GM19468 (cell line): Measurements from ENCODE around the gene FOXN3.
A peak's percentile ranks its signal among the peaks of the same experiment; 100 is the strongest.

Source experiments
- ATAC-seq: cut with Tn5 transposase; IDR thresholded peaks from one replicate; pipeline ENCODE4 v1.9.1; 2021; ENCODE audit warnings: mild to moderate bottlenecking, moderate library complexity, moderate number of reproducible peaks; ENCODE audit not compliant: unreplicated experiment; ENCODE audit errors: extremely low read depth

FOXN3 gene

GRCh38 chr14:89342049-89342448, 75.0 kb downstream of the FOXN3 start:
- ATAC-seq: no peak

GRCh38 chr14:89340200-89341181, 76.5 kb downstream of the FOXN3 start:
- no peak for ATAC-seq

DNA sequence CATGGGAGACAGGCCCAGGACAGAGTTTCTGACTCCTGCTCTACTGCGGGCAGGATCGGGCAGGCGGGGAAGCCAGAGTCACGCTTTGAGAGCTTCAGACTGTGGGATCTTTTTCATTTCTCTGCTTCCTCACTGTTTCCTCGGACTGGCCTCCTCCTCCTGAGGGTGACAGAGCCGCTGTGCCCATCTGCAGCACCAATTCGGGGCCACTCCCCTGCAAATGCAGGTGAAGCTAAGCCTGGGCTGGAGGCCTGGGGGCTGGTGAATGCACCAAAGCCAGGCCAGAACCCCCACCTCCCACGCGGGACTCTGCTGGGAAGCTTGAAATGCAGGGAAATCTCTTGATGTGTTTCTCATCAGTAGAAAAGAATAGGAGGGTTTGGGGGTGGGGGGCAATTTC, 77.5 kb downstream of the FOXN3 start:
- ATAC-seq: no peak

DNA sequence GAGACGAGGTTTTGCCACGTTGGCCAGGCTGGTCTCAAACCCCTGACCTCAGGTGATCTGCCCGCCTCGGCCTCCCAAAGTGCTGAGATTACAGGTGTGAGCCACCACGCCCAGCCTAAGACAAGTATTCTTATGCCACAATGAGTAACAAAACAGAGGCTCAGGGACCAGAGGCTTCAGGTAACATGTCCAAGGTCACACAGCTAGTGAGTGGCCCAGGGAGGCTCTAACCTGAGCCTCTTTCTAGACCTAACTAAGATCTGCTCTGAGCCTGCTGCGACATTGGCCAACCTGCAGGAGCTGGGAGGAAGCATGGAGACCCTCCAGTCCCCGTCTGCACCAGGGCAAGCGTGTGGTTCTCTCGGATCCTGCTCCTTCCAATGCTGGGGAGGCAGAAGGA, 77.9 kb downstream of the FOXN3 start:
- no peak for ATAC-seq

DNA sequence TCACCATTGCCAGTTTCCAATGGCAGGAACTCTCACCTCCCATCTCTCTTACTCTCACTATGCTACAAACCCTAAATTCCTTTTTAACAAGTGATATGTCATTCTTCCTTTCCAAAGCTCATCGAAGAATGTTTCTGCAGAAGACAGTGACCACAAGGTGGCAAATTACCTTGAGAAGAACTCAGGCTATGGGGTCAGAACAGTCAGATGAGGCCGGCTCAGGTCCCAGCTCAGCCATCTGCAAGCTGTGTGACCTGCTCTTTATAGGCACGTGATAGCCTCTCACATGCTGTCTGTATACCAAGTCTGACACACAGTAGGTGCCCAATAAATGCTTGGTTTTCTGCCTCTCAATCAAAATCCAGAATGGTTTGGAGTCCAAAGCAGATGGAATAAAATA, 80.7 kb downstream of the FOXN3 start:
- ATAC-seq: no peak

GRCh38 chr14:89332031-89332430, 85.0 kb downstream of the FOXN3 start:
- ATAC-seq: no peak

- ATAC-seq: peak; percentile 71
These were observed 85.6 kb downstream of the FOXN3 start for GRCh38 chr14:89331398-89331797.

DNA sequence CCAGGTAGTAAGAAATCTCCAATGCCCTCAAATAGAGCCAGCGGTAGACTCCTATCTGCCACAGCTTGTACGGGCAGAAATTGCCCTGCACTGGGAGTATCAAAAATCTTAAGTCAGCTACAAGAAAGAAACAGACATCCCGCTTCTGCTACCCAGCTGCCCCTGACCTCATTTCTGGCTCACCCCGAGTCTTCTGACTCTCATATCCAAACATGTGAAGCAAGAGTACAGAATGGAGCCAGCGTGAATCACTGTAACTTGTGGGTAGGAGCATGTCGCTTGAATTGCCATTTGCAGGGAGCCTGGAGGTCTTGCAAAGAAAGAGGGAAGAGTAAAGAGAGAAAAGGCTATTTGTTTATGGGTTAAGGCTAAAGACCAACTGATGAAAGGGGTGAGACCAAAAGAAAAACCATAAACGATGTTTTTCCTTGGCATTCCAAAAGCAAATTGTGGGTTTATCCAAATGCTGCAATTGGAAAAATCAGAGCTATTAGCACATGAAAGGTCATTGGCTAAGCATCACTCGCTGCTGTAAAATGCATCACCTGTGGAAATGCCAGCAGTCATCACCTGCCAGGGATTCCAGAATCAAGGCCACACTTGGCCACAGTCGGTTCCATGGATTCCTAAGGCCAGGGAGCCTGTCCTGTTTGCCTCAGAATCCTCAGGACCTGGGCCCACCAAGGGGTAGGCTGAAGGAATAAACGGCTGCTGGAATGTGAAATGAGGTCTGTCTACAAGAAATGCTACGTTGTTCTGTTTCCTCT, 86.6 kb downstream of the FOXN3 start:
- no peak for ATAC-seq

GRCh38 chr14:89327771-89328212, 89.2 kb downstream of the FOXN3 start:
- ATAC-seq: no peak

GRCh38 chr14:89325959-89326358, 91.1 kb downstream of the FOXN3 start:
- ATAC-seq: no peak

DNA sequence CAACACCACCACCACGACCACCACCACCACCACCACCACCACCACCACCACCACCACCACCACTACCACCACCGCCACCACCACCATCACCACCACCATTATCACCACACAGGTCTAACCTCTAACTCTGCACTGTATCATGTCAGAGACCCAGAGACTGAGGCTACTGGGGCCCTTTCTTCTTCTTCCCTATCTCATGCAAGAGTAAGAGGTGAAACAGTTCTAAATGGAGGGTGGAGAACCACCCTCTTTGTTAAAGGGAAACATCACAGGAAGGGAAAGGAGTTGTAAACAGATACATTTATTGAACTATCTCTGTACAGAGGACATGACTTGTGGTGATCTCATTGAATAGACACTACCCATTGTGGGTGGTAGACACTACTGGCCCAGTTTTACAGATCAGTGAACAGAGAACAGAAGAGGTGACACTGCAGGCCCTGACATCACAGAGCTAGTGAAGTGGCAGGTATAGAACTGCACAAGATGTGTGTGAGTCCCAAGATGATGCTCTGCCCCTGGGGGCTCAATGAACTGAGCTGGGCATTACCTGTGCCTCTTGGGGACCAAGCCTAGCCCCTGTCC, 91.6 kb downstream of the FOXN3 start:
- no peak for ATAC-seq

DNA sequence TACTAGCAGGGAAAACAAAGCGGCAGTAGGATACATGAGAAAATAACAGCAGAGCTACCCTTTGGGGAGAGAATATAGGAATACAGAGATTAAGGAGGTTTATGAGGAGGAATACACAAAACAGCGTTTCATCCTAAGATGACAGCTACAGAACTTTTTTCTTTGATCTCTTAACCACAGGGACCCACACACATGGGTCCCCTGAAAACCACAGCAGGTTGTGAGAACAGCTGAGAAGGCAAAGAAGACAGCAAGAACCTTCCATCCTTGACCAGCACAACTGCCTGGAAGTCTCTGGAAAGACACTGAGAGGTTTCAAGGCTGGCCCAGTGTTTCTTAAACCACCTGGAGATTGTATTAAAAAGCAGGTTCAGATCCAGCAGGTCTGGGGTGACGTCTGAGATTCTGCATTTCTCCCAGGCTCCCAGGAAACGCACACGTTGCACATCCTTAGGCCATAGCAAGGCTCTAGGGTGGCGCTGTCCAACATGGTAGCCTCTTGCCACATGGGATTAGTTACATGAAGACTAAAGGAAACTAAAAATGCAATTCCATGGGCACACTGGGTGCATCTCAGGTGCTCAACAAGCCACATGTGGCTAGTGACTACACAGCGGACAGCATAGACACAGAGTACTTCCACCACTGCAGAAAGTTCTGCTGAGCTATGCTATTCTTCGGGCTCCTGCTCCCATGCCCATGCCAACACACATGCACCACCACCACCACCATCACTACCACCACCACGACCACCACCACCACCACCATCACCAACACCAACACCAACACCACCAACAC, 92.3 kb downstream of the FOXN3 start:
- no peak for ATAC-seq

- ATAC-seq: no peak
These were observed 96.5 kb downstream of the FOXN3 start for GRCh38 chr14:89320381-89321000.

DNA sequence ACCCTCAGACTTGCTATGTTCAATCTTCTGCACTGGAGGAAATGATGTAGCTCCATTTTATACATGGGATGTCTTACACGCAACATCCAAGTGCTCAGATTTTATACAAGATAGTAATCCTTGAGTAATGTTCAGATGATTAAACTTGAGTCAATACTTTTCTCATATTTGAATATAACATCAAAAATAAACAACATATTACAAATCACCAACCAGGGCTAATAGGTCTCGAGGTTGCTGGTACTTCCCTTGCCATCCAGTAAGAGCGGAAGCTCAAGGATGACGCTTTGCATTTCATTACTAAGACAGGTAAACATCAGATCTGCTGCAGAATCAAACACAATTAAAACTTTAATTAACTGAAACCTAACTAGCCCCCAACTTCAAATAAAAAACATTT, 97.3 kb downstream of the FOXN3 start:
- ATAC-seq: no peak

GRCh38 chr14:89317051-89317691, 99.9 kb downstream of the FOXN3 start:
- ATAC-seq: peak; percentile 70

DNA sequence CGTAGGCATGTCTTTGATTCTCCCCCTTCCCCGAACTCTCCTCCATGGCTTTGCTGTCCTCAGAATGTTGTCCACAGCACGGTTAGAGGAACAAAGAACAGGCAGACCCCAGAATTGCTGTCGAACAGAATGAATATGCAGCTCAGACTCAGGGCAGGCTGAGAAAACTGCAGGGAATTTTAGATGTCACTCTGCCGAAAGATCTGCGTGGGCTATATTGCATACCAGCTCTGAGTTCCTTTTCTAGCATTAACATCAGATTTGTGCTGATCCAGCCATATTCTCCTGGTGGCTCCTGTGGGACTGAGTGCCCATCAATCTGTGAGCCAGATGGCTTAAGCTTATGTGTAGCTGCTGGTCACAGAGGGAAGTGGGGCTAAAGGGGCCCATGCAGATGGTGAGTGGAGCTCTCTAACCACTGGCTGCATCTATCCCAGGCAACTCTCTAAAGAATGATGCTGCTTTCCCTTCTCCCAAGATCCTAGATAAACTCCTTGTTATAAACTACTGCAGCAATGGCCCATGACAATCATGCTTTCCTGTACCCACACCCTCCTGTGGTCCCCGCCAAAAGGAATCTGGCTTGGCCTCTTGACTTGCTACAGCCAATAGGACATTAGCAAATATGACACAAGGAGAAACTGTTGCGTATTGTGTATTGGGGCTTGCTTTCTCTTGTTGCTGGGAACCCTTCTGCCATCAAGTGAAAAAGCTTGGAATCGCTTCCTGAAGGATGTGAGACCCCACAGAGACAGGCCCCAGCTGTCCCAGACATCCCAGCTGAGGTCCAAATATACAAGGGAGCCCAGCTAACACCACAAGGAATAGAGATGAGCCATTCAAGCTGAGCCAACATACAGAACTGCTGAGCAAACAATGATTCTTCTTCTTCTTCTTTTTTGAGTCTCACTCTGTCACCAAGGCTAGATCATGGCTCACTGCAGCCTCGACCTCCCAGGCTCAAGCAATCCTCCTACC, 101.3 kb downstream of the FOXN3 start:
- no peak for ATAC-seq

GRCh38 chr14:89314274-89314673, 102.8 kb downstream of the FOXN3 start:
- ATAC-seq: no peak

GRCh38 chr14:89312932-89313331, 104.1 kb downstream of the FOXN3 start:
- no peak for ATAC-seq
